GM21367 (cell line): ENCODE data around the gene HNRNPR.
A peak's percentile ranks its signal among the peaks of the same experiment; 100 is the strongest.

Experiments
- ATAC-seq: cut with Tn5 transposase; IDR thresholded peaks from one replicate; pipeline ENCODE4 v1.9.1; 2021; ENCODE audit not compliant: unreplicated experiment

Gene HNRNPR

DNA sequence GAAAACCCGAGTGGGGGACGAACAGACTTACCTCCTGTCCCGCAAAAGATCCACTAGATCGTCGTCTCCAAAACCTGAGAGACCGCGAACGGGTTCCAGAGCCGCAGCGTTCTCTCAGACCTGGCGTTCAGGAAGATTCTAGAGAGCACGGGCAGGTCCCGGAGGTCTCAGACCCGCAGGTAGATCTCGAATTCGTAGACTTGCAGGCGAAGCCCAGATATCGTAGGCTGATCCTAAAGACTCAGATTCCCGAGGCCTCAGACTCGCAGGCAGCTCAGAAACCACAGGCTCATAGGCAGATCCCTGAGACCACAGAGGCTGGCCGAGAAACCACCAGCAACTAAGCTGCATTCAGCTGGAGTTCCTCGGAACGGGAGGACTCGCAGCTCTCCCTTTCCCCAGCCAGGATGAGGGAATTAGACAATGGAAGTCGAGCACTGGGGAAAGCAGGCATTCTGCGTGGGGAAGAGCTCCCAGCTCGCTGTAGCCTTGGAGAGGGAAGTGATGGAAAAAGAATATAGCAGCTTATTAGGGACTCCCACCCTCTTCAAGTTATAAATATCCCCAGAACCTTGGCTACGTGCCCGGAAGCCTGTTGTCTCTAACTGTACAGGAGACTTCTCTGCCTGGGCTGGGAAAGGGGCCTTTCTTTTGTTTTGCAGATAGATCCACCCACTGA is 25.4 kb upstream of the HNRNPR start, which contains the start of gene ZNF436:
ZNF436 (minus strand) TSS at position 502 of the 679 bp plus-strand sequence. CDS start 1,831 bp downstream, outside the sequence.
- no peak for ATAC-seq

GRCh38 chr1:23368562-23369334 is 24.7 kb upstream of the HNRNPR start:
- peak; percentile 50 for ATAC-seq

GRCh38 chr1:23367791-23368561 is 23.9 kb upstream of the HNRNPR start:
- peak; percentile 80 for ATAC-seq

GRCh38 chr1:23367451-23367790 is 23.3 kb upstream of the HNRNPR start:
- no peak for ATAC-seq

DNA sequence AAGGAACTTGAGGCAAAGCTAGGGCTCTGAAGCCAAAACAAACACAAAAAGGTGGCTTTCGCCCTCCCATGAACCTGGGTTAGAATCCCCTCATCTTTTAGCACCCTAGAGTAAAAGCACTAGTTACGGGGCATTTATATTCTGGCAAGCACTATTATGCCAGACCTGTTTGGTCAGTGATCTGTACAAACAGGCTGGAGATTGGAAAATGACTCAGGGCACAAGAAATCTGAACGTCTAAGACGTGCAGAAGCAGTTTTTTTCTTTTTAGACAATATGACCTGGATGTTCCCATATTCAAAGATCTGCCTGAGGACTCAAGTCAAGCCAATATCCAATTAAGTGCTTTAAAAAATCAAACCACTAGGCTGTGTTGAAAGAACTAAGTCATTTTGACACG is 22.5 kb upstream of the HNRNPR start:
- ATAC-seq, result no peak

GRCh38 chr1:23366146-23366545 is 22.1 kb upstream of the HNRNPR start:
- no peak for ATAC-seq

- ATAC-seq, result no peak
These were observed 18.2 kb upstream of the HNRNPR start for GRCh38 chr1:23362218-23362713.

DNA sequence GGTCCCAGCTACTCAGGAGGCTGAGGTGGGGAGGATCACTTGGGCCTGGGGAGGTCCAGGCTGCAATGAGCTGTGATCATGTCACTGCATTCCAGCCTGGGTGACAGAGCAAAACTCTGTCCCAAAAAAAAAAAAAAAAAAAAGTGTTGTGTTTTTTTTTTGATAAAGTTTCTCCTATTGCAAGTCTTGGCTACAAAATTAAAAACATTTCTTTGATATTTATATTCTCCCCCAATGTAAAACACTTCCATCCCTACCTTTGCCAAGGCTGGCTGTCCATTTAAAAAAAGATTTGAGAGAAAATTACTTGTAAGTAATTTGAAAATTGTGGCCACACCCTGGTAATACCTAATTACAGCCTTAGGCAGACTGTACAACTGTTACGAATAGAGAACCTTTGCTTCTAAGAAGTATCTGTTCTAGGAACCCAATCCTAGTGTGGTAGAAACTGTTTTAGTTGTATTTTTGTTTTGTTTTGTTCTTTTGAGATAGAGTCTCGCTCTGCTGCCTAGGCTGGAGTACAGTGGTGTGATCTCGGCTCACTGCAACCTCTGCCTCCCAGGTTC is 14.3 kb upstream of the HNRNPR start:
- ATAC-seq, result no peak

- no peak for ATAC-seq
These were observed 13.2 kb upstream of the HNRNPR start for GRCh38 chr1:23357138-23357908.

- no peak for ATAC-seq
These were observed 12.5 kb upstream of the HNRNPR start for GRCh38 chr1:23356471-23357137.

DNA sequence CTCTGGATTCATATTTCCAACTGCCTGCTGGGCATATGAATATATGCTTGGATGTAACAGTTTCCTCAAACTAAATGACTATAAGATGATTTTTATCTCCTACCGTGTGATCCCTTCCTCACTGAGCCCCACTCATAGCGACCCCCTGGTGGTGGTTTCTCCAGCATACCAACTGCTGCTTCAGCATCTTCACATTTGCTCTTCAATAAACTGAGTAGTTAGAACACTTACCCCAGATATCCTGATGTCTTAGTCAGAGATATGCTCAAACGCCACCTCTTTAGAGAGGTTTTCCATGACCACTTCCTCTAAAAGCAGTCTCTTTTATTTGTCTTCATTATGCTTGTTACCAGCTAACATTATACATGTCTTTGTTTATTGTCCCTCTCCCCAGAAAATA is 10.2 kb upstream of the HNRNPR start:
- no peak for ATAC-seq

GRCh38 chr1:23352096-23352695 is 8.1 kb upstream of the HNRNPR start:
- no peak for ATAC-seq

GRCh38 chr1:23345920-23346319 is 1.8 kb upstream of the HNRNPR start:
- no peak for ATAC-seq

- ATAC-seq, result no peak
These were observed 946 bp upstream of the HNRNPR start for GRCh38 chr1:23344987-23345472.

DNA sequence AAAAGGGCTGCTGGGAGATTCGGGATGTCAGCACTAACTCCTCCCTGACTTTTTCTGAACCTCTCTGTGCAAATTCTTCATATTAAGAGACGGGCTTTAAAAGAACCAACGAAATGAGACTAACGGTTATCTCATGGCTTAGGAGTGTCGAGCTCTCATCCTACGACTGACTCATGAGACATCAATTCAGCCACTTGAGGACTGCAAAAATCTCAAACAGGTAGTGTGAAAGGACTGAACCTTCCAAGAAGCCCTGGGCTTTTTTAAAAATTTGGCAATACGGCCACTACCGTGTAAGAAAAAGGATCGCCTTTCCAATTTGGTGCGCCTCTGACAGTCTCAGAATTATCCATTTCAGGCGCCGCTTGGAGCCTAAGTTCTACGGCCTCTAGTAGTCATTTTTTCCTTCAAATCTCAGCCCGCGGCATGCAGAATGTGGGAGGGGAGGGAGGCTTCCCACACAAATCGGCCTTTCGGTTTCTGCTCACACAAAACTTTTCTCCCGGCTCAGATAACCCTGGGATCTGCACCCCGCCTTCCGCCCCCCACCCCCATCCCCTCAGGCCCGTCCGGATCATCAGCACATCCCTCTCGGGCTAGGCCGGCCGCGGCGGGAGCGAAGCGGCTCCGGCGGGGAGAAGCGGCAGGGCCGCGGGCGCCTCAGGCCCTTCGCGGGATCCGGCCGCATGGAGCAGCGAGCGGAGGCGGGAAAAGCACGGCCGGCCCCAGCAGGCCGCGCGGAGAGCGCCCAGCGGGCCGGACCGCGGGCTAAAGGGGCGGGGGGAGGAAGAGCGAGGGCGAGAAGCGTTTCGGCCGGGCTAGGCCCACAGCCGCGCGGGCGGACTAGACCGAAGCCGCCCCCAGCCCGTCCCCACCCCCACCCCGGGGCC is 618 bp downstream of the HNRNPR start:
- ATAC-seq, result peak; percentile 18

DNA sequence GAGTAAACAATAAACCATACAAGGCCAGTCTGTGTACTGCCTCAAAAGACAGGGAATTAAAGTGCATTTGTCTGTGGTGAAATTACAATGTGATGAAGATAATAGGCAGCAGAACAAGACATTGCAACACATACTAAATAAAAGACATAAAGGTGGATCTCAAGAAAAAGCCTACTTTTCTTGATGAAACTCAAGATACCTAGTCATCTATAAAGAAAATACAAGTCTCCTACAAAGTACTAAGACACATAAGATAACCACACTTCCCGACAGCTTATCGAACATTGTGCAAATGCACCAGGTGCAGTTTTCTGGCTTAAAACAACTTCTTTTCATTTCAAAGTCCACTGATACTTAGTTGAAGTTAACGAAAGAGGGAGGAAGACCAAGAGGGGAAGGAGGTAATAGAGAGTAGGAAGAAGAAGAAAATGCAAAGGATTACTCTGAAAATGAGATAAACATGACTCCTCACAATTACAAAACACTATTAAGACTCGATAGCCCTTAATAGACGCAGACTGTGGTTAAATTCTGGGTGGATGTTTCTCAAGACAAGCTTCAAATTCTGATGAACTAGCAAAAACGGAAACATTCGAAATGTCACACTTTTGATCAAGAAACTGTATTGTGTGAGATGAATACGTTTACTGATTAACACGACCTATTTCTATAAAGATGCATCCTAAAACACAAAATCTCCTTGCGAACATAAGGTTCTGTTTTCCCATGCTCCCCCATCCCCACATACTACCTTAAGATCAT is 2.0 kb downstream of the HNRNPR start:
- no peak for ATAC-seq

DNA sequence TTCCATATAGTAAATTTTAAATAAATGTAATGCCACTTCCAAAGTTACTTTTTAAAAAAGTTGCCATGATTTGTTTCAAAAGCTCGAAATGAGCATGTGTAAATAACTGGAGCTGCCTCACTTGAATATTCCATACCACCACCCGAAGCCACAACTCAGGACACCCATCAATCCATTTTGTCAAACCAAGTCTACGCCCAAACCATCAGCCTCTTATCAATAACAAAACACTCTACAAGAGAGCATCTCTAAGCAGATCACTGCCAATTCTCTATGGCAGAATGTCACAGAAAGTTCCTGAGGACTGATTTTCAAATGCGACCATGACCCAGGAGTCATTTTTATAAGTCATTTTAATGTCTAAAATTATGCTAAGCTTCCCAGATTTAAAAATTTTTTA is 4.5 kb downstream of the HNRNPR start:
- no peak for ATAC-seq

GRCh38 chr1:23337869-23338268 is 6.2 kb downstream of the HNRNPR start:
- no peak for ATAC-seq
